ENCODE measurements around the gene PRKN.

DNA sequence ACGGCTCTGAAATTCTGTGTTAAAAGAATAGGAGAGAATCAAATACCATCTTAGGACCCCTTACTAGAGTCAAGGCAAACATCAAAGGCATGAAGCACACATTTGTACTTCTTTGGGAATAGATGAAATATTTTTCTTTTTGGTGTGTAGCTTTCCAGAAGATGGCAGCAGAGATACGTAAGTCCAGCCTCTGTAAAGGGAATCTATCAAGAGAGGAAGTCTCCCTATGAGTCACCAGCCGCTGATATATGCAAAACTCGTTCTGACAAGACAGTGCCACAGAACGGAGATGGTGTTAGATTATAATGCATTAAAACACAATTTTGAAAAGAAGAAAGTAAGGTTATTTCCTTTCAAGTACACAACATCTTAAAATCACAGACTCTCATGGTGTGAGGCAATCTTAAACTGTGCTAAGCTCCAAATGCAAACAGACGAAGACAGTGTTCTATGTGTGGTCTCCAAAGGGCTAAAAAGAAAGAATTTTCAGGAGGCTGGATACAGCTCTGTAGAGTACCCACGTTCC is 1333.7 kb downstream of the PRKN start:
- TF ChIP-seq, protein P1, sequence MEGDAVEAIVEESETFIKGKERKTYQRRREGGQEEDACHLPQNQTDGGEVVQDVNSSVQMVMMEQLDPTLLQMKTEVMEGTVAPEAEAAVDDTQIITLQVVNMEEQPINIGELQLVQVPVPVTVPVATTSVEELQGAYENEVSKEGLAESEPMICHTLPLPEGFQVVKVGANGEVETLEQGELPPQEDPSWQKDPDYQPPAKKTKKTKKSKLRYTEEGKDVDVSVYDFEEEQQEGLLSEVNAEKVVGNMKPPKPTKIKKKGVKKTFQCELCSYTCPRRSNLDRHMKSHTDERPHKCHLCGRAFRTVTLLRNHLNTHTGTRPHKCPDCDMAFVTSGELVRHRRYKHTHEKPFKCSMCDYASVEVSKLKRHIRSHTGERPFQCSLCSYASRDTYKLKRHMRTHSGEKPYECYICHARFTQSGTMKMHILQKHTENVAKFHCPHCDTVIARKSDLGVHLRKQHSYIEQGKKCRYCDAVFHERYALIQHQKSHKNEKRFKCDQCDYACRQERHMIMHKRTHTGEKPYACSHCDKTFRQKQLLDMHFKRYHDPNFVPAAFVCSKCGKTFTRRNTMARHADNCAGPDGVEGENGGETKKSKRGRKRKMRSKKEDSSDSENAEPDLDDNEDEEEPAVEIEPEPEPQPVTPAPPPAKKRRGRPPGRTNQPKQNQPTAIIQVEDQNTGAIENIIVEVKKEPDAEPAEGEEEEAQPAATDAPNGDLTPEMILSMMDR (tag by site-specific recombination; IDR thresholded peaks at IDR 0.05): peak; percentile 49; the same call in 1 of the 2 replicates
- TF ChIP-seq ZNF157 (tag by site-specific recombination; IDR thresholded peaks at IDR 0.05) (no peak), KLF10 (tag by site-specific recombination; IDR thresholded peaks at IDR 0.05) (no peak), ZNF510 (tag by site-specific recombination; IDR thresholded peaks at IDR 0.05; ENCODE audit: insufficient replicate concordance) (no peak), KLF1 (tag by site-specific recombination; IDR thresholded peaks at IDR 0.05) (no peak), FEZF1 (tag by site-specific recombination; IDR thresholded peaks at IDR 0.05) (no peak), YY1 (tag by site-specific recombination; IDR thresholded peaks at IDR 0.05) (no peak), HOXC10 (CRISPR knock-in tag; IDR thresholded peaks at IDR 0.05) (no peak), SCRT1 (tag by site-specific recombination; IDR thresholded peaks at IDR 0.05; ENCODE audit: borderline replicate concordance) (no peak)
- TF ChIP-seq, protein P2, sequence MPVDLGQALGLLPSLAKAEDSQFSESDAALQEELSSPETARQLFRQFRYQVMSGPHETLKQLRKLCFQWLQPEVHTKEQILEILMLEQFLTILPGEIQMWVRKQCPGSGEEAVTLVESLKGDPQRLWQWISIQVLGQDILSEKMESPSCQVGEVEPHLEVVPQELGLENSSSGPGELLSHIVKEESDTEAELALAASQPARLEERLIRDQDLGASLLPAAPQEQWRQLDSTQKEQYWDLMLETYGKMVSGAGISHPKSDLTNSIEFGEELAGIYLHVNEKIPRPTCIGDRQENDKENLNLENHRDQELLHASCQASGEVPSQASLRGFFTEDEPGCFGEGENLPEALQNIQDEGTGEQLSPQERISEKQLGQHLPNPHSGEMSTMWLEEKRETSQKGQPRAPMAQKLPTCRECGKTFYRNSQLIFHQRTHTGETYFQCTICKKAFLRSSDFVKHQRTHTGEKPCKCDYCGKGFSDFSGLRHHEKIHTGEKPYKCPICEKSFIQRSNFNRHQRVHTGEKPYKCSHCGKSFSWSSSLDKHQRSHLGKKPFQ (tag by site-specific recombination; IDR thresholded peaks at IDR 0.05): no peak
